Calu3 (cell line): ENCODE results near the gene IFT88. TPM values are rescaled to one million over a fixed set of nuclear protein-coding genes. Genes with fewer than 3 reads are reported as not detected.
A peak's percentile ranks its signal among the peaks of the same experiment; 100 is the strongest.

ENCODE experiments used
- BruUV-seq: library from RNA; stranded (reverse); fragments of 400-500 nt; replicated peaks from 2 replicates; lab custom pipeline; 2021; lab: Mats Ljungman, UMichigan
- CTCF ChIA-PET: fragments of 300-600 bp; sonication (Branson Sonifier 250); formaldehyde crosslinking; loops from one replicate; lab custom pipeline; 2022; ENCODE audit warnings: antibody characterized with exemption; lab: Charles Lee
- DNase-seq: peaks from one replicate; pipeline ENCODE4 v3.0.0; 2022
- H3K27ac Mint-ChIP-seq: one replicate; pipeline ENCODE4 v1.8.0; 2022; ENCODE audit warnings: mixed read lengths; ENCODE audit not compliant: unreplicated experiment
- H3K27me3 Mint-ChIP-seq: one replicate; pipeline ENCODE4 v1.8.0; 2022; ENCODE audit warnings: mixed read lengths; ENCODE audit not compliant: unreplicated experiment
- H3K36me3 Mint-ChIP-seq: one replicate; pipeline ENCODE4 v1.8.0; 2022; ENCODE audit warnings: mild to moderate bottlenecking, moderate library complexity, mixed read lengths; ENCODE audit not compliant: insufficient read depth, unreplicated experiment
- H3K4me1 Mint-ChIP-seq: one replicate; pipeline ENCODE4 v1.8.0; 2022; ENCODE audit warnings: mild to moderate bottlenecking, low read depth, mixed read lengths; ENCODE audit not compliant: unreplicated experiment
- H3K4me3 Mint-ChIP-seq: one replicate; pipeline ENCODE4 v1.8.0; 2022; ENCODE audit warnings: mild to moderate bottlenecking, low read depth, moderate library complexity, mixed read lengths; ENCODE audit not compliant: unreplicated experiment
- H3K9me3 Mint-ChIP-seq: one replicate; pipeline ENCODE4 v1.8.0; 2022; ENCODE audit warnings: low read depth, mixed read lengths; ENCODE audit not compliant: unreplicated experiment
- CTCF ChIP-seq: fragments of 200-600 bp; IDR thresholded peaks from one replicate; pipeline ENCODE4 v1.8.0; 2022; ENCODE audit warnings: antibody characterized with exemption; ENCODE audit not compliant: unreplicated experiment
- intact Hi-C: fragments of 100-400 bp; cut with micrococcal nuclease; formaldehyde crosslinking; loops from one replicate; pipeline ENCODE4 v1.10.0; 2022; ENCODE audit not compliant: unreplicated experiment
- total RNA-seq: library from RNA; stranded (reverse); gene quantifications from 2 replicates; pipeline ENCODE4 v1.2.3, GENCODE V29; 2022

The IFT88 gene
- total RNA-seq, 1 experiment from 2014 or later: 13.6 TPM

- CTCF ChIA-PET: interaction anchor here (0.7 kb wide), 2 partner anchors 148 to 946 kb away, joined by 3 to 4 read pairs; no protein-coding TSS in a partner anchor
- H3K27ac Mint-ChIP-seq: peak overlapping the region; percentile 93
- H3K27me3 Mint-ChIP-seq: no peaks in the 10 kb centered on the region
- BruUV-seq: TSS peak; percentile 77
- DNase-seq: no peak
- no peak for TF ChIP-seq CTCF
- no peaks in the 10 kb centered on the region for H3K4me1 Mint-ChIP-seq
- peaks cover 4% of the 10 kb centered on the region for H3K9me3 Mint-ChIP-seq
- intact Hi-C loops: no loop called here
- H3K36me3 Mint-ChIP-seq: peaks cover 31% of the 10 kb centered on the region
- peak overlapping the region; percentile 87 for H3K4me3 Mint-ChIP-seq
Observed at GRCh38 chr13:20567881-20568528, 1.0 kb downstream of the IFT88 start.

- Mint-ChIP-seq H3K36me3 (peaks cover 23% of the 10 kb centered on the region), H3K4me3 (no peak overlapping the region), H3K27ac (no peak overlapping the region), H3K4me1 (no peaks in the 10 kb centered on the region), H3K27me3 (no peaks in the 10 kb centered on the region), H3K9me3 (no peaks in the 10 kb centered on the region)
- intact Hi-C loops: no loop called here
- CTCF ChIA-PET: interaction anchor here (1.2 kb wide), 1 partner anchor 10 kb away, joined by 3 read pairs; no protein-coding TSS in a partner anchor
- no TSS peak for BruUV-seq
- no peak for TF ChIP-seq CTCF
- no peak for DNase-seq
Observed at GRCh38 chr13:20570517-20570916, 3.6 kb downstream of the IFT88 start.

GRCh38 chr13:20571676-20572075 lies 4.7 kb downstream of the IFT88 start:
- intact Hi-C loops: no loop called here
- Mint-ChIP-seq H3K4me3 (no peak overlapping the region), H3K27me3 (no peaks in the 10 kb centered on the region), H3K9me3 (no peaks in the 10 kb centered on the region), H3K36me3 (peaks cover 17% of the 10 kb centered on the region), H3K27ac (no peak overlapping the region), H3K4me1 (no peaks in the 10 kb centered on the region)
- no peak for DNase-seq
- no TSS peak for BruUV-seq
- CTCF ChIA-PET: interaction anchor here (1.2 kb wide), 1 partner anchor 11 kb away, joined by 3 read pairs; no protein-coding TSS in a partner anchor
- TF ChIP-seq CTCF: no peak

- H3K9me3 Mint-ChIP-seq: no peaks in the 10 kb centered on the region
- H3K27ac Mint-ChIP-seq: no peak overlapping the region
- H3K36me3 Mint-ChIP-seq: peaks cover 13% of the 10 kb centered on the region
- TF ChIP-seq CTCF: no peak
- no peak overlapping the region for H3K4me3 Mint-ChIP-seq
- DNase-seq: no peak
- BruUV-seq: no TSS peak
- intact Hi-C loops: no loop called here
- H3K4me1 Mint-ChIP-seq: no peaks in the 10 kb centered on the region
- CTCF ChIA-PET: no interaction called here
- H3K27me3 Mint-ChIP-seq: no peaks in the 10 kb centered on the region
Observed at GRCh38 chr13:20573186-20573585, 6.2 kb downstream of the IFT88 start.
